Parathyroid adenoma (tissue), 2 donors: ENCODE measurements around the gene EVL.

ENCODE experiments used
- H2AFZ ChIP-seq: fragments of 300-600 bp; sonication (generic); one replicate; pipeline ENCODE4 v1.7.0; 2017; ENCODE audit warnings: antibody characterized with exemption, mild to moderate bottlenecking
- H3K27ac ChIP-seq: fragments of 300-600 bp; sonication (generic); one replicate; pipeline ENCODE4 v1.7.0; 2017
- H3K27me3 ChIP-seq: fragments of 300-600 bp; sonication (generic); one replicate; pipeline ENCODE4 v1.7.0; 2017; ENCODE audit warnings: low read length; ENCODE audit not compliant: control insufficient read depth, insufficient read depth
- H3K36me3 ChIP-seq: fragments of 300-600 bp; sonication (generic); one replicate; pipeline ENCODE4 v1.7.0; 2017; ENCODE audit warnings: low read length; ENCODE audit not compliant: control insufficient read depth, insufficient read depth
- H3K4me1 ChIP-seq: fragments of 300-600 bp; sonication (generic); one replicate; pipeline ENCODE4 v1.7.0; 2017; ENCODE audit warnings: control low read depth
- H3K4me2 ChIP-seq: fragments of 300-600 bp; sonication (generic); one replicate; pipeline ENCODE4 v1.7.0; 2017; ENCODE audit warnings: low read length
- H3K4me3 ChIP-seq: fragments of 300-600 bp; sonication (generic); one replicate; pipeline ENCODE4 v1.7.0; 2017; ENCODE audit warnings: low read depth, low read length
- H3K79me2 ChIP-seq: fragments of 300-600 bp; sonication (generic); one replicate; pipeline ENCODE4 v1.7.0; 2017; ENCODE audit warnings: control low read depth
- H3K9ac ChIP-seq: fragments of 300-600 bp; sonication (generic); one replicate; pipeline ENCODE4 v1.7.0; 2017; ENCODE audit warnings: mild to moderate bottlenecking
- H3K9me3 ChIP-seq: fragments of 300-600 bp; sonication (generic); one replicate; pipeline ENCODE4 v1.7.0; 2017; ENCODE audit warnings: low read length; ENCODE audit not compliant: control insufficient read depth
- CTCF ChIP-seq: fragments of 300-600 bp; sonication (generic); IDR thresholded peaks from one replicate; pipeline ENCODE4 v1.7.0; 2017; ENCODE audit warnings: antibody characterized with exemption, mild to moderate bottlenecking
- donor health status: primary hyperparathyroidism.

The EVL gene

GRCh38 chr14:100100032-100100703, 34.9 kb downstream of the EVL start:
- Histone ChIP-seq H3K4me2 (no peak overlapping the region), H3K4me1 (peaks cover 4% of the 10 kb centered on the region), H3K9me3 (no peaks in the 10 kb centered on the region), H3K9ac (no peak overlapping the region), H2AFZ (no peak overlapping the region), H3K27ac (no peak overlapping the region), H3K4me3 (no peak overlapping the region), H3K27me3 (no peaks in the 10 kb centered on the region), H3K79me2 (no peaks in the 10 kb centered on the region), H3K36me3 (no peaks in the 10 kb centered on the region)
- no peak for TF ChIP-seq CTCF

GRCh38 chr14:100102156-100102785, 37.0 kb downstream of the EVL start:
- peak overlapping the region; percentile 59 for H3K27ac ChIP-seq
- no peaks in the 10 kb centered on the region for H3K27me3 ChIP-seq
- H3K36me3 ChIP-seq, result no peaks in the 10 kb centered on the region
- no peaks in the 10 kb centered on the region for H3K79me2 ChIP-seq
- no peak for TF ChIP-seq CTCF
- H3K9me3 ChIP-seq, result no peaks in the 10 kb centered on the region
- no peak overlapping the region for H3K9ac ChIP-seq
- no peak overlapping the region for H2AFZ ChIP-seq
- H3K4me1 ChIP-seq, result peaks cover 4% of the 10 kb centered on the region
- no peak overlapping the region for H3K4me3 ChIP-seq
- no peak overlapping the region for H3K4me2 ChIP-seq

- TF ChIP-seq CTCF, result no peak
- peaks cover 8% of the 10 kb centered on the region for H3K4me1 ChIP-seq
These were observed 38.2 kb downstream of the EVL start for GRCh38 chr14:100103250-100104005.

GRCh38 chr14:100104006-100104352, 38.8 kb downstream of the EVL start:
- Histone ChIP-seq H3K27ac (no peak overlapping the region), H3K9me3 (no peaks in the 10 kb centered on the region), H3K36me3 (no peaks in the 10 kb centered on the region), H3K79me2 (no peaks in the 10 kb centered on the region), H3K27me3 (no peaks in the 10 kb centered on the region), H3K4me3 (no peak overlapping the region), H2AFZ (no peak overlapping the region), H3K4me2 (no peak overlapping the region), H3K4me1 (peaks cover 11% of the 10 kb centered on the region), H3K9ac (no peak overlapping the region)
- no peak for TF ChIP-seq CTCF

More at GRCh38 chr14:100103250-100104005, 38.2 kb downstream of the EVL start:
- no peak overlapping the region for H3K4me3 ChIP-seq
- H3K27ac ChIP-seq, result no peak overlapping the region
- H3K27me3 ChIP-seq, result no peaks in the 10 kb centered on the region
- H3K9me3 ChIP-seq, result no peaks in the 10 kb centered on the region
- H2AFZ ChIP-seq, result no peak overlapping the region
- H3K79me2 ChIP-seq, result no peaks in the 10 kb centered on the region
- no peaks in the 10 kb centered on the region for H3K36me3 ChIP-seq
- no peak overlapping the region for H3K9ac ChIP-seq
- no peak overlapping the region for H3K4me2 ChIP-seq
